Neural cell (in vitro differentiated cells): ENCODE results near the gene SOX18.

Source experiments
- MXI1 ChIP-seq: fragments of 450-650 bp; conservative IDR thresholded peaks from 2 replicates; pipeline ENCODE4 v1.6.1; 2014; ENCODE audit warnings: antibody characterized with exemption, mild to moderate bottlenecking; ENCODE audit not compliant: poor library complexity, severe bottlenecking
- SMC3 ChIP-seq: fragments of 450-650 bp; conservative IDR thresholded peaks from 2 replicates; pipeline ENCODE4 v1.6.1; 2014; ENCODE audit warnings: antibody characterized with exemption, mild to moderate bottlenecking, moderate library complexity; ENCODE audit not compliant: poor library complexity

GRCh38 chr20:64043768-64044167 is 5.7 kb downstream of the SOX18 start:
- TF ChIP-seq MXI1 (no peak), SMC3 (no peak)
